GM12878 (cell line): ENCODE data around the gene ADAMTS7. TPM values are rescaled to one million over a fixed set of nuclear protein-coding genes. Genes with fewer than 3 reads are reported as not detected.

ENCODE experiments used
- BACH1 ChIP-seq: fragments of 450-650 bp; IDR thresholded peaks from 2 replicates; pipeline ENCODE4 v1.6.1; 2017; ENCODE audit warnings: mild to moderate bottlenecking, borderline replicate concordance
- EED ChIP-seq: sonication (generic); IDR thresholded peaks from 2 replicates; pipeline ENCODE4 v1.6.1; 2016; ENCODE audit warnings: antibody characterized with exemption, low read depth
- FOXK2 ChIP-seq: fragments of 450-650 bp; IDR thresholded peaks from 2 replicates; pipeline ENCODE4 v1.6.1; 2017; ENCODE audit warnings: mild to moderate bottlenecking, moderate library complexity
- FOXM1 ChIP-seq: IDR thresholded peaks from 2 replicates; pipeline ENCODE4 v1.6.1; 2012; ENCODE audit warnings: low read depth, mild to moderate bottlenecking, inconsistent platforms, low read length, moderate library complexity
- HDGF ChIP-seq: fragments of 450-650 bp; IDR thresholded peaks from 2 replicates; pipeline ENCODE4 v1.6.1; 2016; ENCODE audit warnings: antibody characterized with exemption
- KLF5 ChIP-seq: fragments of 450-650 bp; IDR thresholded peaks from 2 replicates; pipeline ENCODE4 v1.6.1; 2014; ENCODE audit warnings: mild to moderate bottlenecking; ENCODE audit not compliant: partially characterized antibody
- POLR2AphosphoS5 ChIP-seq: IDR thresholded peaks from 2 replicates; pipeline ENCODE4 v1.6.1; 2011; ENCODE audit warnings: mild to moderate bottlenecking, low read length, inconsistent platforms
- RAD21 ChIP-seq: IDR thresholded peaks from 2 replicates; pipeline ENCODE4 v1.6.1; 2011; ENCODE audit warnings: mild to moderate bottlenecking, low read depth, low read length, moderate library complexity; ENCODE audit not compliant: insufficient read depth
- RELA ChIP-seq: fragments of 450-650 bp; IDR thresholded peaks from 2 replicates; pipeline ENCODE4 v1.8.0; 2014; ENCODE audit warnings: borderline replicate concordance; ENCODE audit not compliant: partially characterized antibody
- RUNX3 ChIP-seq: IDR thresholded peaks from 2 replicates; pipeline ENCODE4 v1.6.1; 2012; ENCODE audit warnings: low read length, inconsistent platforms
- SREBF2 ChIP-seq: IDR thresholded peaks from 2 replicates; pipeline ENCODE4 v1.6.1; 2012; ENCODE audit warnings: mild to moderate bottlenecking, low read length
- STAT3 ChIP-seq: IDR thresholded peaks from 2 replicates; pipeline ENCODE4 v1.6.1; 2011; ENCODE audit warnings: low read depth, low read length, improper control_type of control experiment
- SUZ12 ChIP-seq: fragments of 200-600 bp; sonication (generic); IDR thresholded peaks from one replicate; pipeline ENCODE4 v1.6.1; 2018; ENCODE audit warnings: antibody characterized with exemption, mild to moderate bottlenecking; ENCODE audit not compliant: unreplicated experiment
- YBX1 ChIP-seq: fragments of 450-650 bp; IDR thresholded peaks from 2 replicates; pipeline ENCODE4 v1.6.1; 2016; ENCODE audit warnings: antibody characterized with exemption
- polyA plus RNA-seq, 11 experiments: library from polyadenylated mRNA; depleted of rRNA in 4 of 11; unstranded in 6 of 11; stranded (reverse) in 5 of 11; fragments of >200 nt; fragmentation: Nextera tagmentation in 4 of 11; fragmentation: Illumina TruSeq in 1 of 11; extraction: Ambion mirVana in 4 of 11; extraction: Trizol in 1 of 11; gene quantifications; 1 replicate in 1 of 11; 2 replicates in 10 of 11; pipeline versions ENCODE4 v1.2.1 to v1.2.3, GENCODE V29; 2011 to 2016; ENCODE audit warnings: inconsistent platforms in 2 of 11, missing spikeins in 2 of 11, low read depth in 1 of 11
- total RNA-seq, 4 experiments: library from RNA; depleted of rRNA in 3 of 4; stranded (reverse); fragments of >200 nt in 3 of 4; fragmentation: Illumina TruSeq in 1 of 4; extraction: Trizol in 1 of 4; gene quantifications; 2 replicates each; pipeline versions ENCODE4 v1.2.1 to v1.2.3, GENCODE V29; 2013 to 2021
- TF ChIP-seq, protein P1 (sequence below): fragments of 450-650 bp; IDR thresholded peaks from 2 replicates; pipeline ENCODE4 v1.6.1; 2017; ENCODE audit warnings: mild to moderate bottlenecking, moderate library complexity
- TF ChIP-seq, protein P2 (sequence below): IDR thresholded peaks from 2 replicates; pipeline ENCODE4 v1.6.1; 2012; ENCODE audit warnings: low read depth, low read length, improper control_type of control experiment
- TF ChIP-seq, protein P3 (sequence below): fragments of 450-650 bp; conservative IDR thresholded peaks from 2 replicates; pipeline ENCODE4 v1.6.1; 2017; ENCODE audit warnings: mild to moderate bottlenecking, moderate library complexity
- TF ChIP-seq, protein P4 (sequence below): IDR thresholded peaks from 2 replicates; pipeline ENCODE4 v1.6.1; 2012; ENCODE audit warnings: low read depth, low read length, improper control_type of control experiment
- TF ChIP-seq, protein P5 (sequence below): IDR thresholded peaks from 2 replicates; pipeline ENCODE4 v1.6.1; 2011; ENCODE audit warnings: borderline replicate concordance, low read depth, mild to moderate bottlenecking, moderate library complexity, mixed read lengths, low read length; ENCODE audit not compliant: insufficient read depth; ENCODE audit errors: extremely low read length
- TF ChIP-seq, protein P6 (sequence below): fragments of 450-650 bp; IDR thresholded peaks from 2 replicates; pipeline ENCODE4 v1.6.1; 2017; ENCODE audit warnings: mild to moderate bottlenecking, low read depth, inconsistent platforms; ENCODE audit not compliant: poor library complexity, severe bottlenecking

The ADAMTS7 gene
- total and polyA plus RNA-seq, 10 of the 15 experiments (the other 5 are each of a cell fraction or from before 2014, with no cell fraction given) = 0.03 to 0.28 (median 0.06) TPM; not detected in 6

DNA sequence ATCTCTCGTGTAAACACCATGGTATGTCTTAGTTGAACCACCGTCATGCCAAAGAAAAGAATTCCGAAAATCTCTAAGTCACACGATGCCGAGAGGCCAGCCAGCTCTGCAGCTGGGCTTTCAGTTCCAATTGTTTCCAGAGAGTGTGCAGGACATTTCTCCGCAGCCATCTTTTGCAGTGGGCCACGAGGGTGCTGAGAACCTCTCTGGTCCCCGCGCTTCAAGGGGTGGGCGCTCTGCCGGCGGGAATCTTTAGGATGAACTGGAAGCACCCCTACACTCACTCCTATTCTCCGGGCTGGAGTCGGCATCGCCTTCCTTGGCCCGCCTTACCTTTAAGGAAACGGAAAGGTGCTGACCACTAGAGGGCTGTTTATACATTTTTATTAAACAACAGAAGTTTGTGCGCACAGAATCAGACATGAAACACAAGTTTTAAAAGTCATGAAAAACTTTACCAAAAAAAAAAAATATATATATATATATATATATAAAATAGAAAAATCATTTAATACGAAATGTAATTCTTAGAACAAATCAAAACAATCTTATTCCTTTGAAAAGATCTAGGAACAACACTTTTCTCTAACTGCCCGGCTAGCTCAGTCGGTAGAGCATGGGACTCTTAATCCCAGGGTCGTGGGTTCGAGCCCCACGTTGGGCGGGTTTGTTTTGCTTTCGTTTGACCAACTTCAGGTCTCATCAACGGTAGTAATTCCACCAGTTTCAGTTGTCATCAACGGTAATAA lies 48.9 kb upstream of the ADAMTS7 start (continued):
- TF ChIP-seq, protein P1, sequence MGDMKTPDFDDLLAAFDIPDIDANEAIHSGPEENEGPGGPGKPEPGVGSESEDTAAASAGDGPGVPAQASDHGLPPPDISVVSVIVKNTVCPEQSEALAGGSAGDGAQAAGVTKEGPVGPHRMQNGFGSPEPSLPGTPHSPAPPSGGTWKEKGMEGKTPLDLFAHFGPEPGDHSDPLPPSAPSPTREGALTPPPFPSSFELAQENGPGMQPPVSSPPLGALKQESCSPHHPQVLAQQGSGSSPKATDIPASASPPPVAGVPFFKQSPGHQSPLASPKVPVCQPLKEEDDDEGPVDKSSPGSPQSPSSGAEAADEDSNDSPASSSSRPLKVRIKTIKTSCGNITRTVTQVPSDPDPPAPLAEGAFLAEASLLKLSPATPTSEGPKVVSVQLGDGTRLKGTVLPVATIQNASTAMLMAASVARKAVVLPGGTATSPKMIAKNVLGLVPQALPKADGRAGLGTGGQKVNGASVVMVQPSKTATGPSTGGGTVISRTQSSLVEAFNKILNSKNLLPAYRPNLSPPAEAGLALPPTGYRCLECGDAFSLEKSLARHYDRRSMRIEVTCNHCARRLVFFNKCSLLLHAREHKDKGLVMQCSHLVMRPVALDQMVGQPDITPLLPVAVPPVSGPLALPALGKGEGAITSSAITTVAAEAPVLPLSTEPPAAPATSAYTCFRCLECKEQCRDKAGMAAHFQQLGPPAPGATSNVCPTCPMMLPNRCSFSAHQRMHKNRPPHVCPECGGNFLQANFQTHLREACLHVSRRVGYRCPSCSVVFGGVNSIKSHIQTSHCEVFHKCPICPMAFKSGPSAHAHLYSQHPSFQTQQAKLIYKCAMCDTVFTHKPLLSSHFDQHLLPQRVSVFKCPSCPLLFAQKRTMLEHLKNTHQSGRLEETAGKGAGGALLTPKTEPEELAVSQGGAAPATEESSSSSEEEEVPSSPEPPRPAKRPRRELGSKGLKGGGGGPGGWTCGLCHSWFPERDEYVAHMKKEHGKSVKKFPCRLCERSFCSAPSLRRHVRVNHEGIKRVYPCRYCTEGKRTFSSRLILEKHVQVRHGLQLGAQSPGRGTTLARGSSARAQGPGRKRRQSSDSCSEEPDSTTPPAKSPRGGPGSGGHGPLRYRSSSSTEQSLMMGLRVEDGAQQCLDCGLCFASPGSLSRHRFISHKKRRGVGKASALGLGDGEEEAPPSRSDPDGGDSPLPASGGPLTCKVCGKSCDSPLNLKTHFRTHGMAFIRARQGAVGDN = no peak
- TF ChIP-seq, protein P2, sequence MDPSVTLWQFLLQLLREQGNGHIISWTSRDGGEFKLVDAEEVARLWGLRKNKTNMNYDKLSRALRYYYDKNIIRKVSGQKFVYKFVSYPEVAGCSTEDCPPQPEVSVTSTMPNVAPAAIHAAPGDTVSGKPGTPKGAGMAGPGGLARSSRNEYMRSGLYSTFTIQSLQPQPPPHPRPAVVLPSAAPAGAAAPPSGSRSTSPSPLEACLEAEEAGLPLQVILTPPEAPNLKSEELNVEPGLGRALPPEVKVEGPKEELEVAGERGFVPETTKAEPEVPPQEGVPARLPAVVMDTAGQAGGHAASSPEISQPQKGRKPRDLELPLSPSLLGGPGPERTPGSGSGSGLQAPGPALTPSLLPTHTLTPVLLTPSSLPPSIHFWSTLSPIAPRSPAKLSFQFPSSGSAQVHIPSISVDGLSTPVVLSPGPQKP = no peak
- TF ChIP-seq, protein P3, sequence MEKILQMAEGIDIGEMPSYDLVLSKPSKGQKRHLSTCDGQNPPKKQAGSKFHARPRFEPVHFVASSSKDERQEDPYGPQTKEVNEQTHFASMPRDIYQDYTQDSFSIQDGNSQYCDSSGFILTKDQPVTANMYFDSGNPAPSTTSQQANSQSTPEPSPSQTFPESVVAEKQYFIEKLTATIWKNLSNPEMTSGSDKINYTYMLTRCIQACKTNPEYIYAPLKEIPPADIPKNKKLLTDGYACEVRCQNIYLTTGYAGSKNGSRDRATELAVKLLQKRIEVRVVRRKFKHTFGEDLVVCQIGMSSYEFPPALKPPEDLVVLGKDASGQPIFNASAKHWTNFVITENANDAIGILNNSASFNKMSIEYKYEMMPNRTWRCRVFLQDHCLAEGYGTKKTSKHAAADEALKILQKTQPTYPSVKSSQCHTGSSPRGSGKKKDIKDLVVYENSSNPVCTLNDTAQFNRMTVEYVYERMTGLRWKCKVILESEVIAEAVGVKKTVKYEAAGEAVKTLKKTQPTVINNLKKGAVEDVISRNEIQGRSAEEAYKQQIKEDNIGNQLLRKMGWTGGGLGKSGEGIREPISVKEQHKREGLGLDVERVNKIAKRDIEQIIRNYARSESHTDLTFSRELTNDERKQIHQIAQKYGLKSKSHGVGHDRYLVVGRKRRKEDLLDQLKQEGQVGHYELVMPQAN = no peak
- TF ChIP-seq STAT3 (no peak), RELA (peak; percentile 41), SUZ12 (no peak), YBX1 (no peak), HDGF (no peak), EED (0 out of 2 replicates have a peak, but pooled peaks have one; percentile 20), RUNX3 (peak; percentile 57), FOXK2 (no peak), SREBF2 (peak; percentile 90), FOXM1 (no peak), POLR2AphosphoS5 (no peak), KLF5 (no peak), RAD21 (peak; percentile 41; the same call in 1 of the 2 replicates), BACH1 (0 out of 2 replicates have a peak, but pooled peaks have one; percentile 25)
- TF ChIP-seq, protein P4, sequence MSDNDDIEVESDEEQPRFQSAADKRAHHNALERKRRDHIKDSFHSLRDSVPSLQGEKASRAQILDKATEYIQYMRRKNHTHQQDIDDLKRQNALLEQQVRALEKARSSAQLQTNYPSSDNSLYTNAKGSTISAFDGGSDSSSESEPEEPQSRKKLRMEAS = no peak
- TF ChIP-seq, protein P5, sequence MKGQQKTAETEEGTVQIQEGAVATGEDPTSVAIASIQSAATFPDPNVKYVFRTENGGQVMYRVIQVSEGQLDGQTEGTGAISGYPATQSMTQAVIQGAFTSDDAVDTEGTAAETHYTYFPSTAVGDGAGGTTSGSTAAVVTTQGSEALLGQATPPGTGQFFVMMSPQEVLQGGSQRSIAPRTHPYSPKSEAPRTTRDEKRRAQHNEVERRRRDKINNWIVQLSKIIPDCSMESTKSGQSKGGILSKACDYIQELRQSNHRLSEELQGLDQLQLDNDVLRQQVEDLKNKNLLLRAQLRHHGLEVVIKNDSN = no peak
- TF ChIP-seq, protein P6, sequence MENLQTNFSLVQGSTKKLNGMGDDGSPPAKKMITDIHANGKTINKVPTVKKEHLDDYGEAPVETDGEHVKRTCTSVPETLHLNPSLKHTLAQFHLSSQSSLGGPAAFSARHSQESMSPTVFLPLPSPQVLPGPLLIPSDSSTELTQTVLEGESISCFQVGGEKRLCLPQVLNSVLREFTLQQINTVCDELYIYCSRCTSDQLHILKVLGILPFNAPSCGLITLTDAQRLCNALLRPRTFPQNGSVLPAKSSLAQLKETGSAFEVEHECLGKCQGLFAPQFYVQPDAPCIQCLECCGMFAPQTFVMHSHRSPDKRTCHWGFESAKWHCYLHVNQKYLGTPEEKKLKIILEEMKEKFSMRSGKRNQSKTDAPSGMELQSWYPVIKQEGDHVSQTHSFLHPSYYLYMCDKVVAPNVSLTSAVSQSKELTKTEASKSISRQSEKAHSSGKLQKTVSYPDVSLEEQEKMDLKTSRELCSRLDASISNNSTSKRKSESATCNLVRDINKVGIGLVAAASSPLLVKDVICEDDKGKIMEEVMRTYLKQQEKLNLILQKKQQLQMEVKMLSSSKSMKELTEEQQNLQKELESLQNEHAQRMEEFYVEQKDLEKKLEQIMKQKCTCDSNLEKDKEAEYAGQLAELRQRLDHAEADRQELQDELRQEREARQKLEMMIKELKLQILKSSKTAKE = peak; percentile 65
